Uterus (tissue), 4 donors: ENCODE results near the gene LAMB3. TPM values are rescaled to one million over a fixed set of nuclear protein-coding genes. Genes with fewer than 3 reads are reported as not detected.

Experiments
- DNase-seq, 2 donors: peaks; one replicate each; pipeline ENCODE4 v3.0.0-alpha.2; 2019 to 2020
- H3K27ac ChIP-seq, 2 donors: fragments of 200-600 bp; sonication (generic); 1 replicate in 1 of 2; 2 replicates in 1 of 2; pipeline ENCODE4 v1.5.1; 2016 to 2018
- H3K27me3 ChIP-seq, 2 donors: fragments of 200-600 bp; sonication (generic); one replicate each; pipeline ENCODE4 v1.5.1; 2018 to 2019; ENCODE audit warnings: control low read depth in 1 of 2
- H3K36me3 ChIP-seq, 2 donors: fragments of 200-600 bp; sonication (generic); one replicate each; pipeline ENCODE4 v1.5.1; 2019; ENCODE audit warnings: control low read depth in 1 of 2
- H3K4me1 ChIP-seq, 2 donors: fragments of 200-600 bp; sonication (generic); one replicate each; pipeline ENCODE4 v1.5.1; 2018 to 2019; ENCODE audit warnings: control low read depth in 1 of 2
- H3K4me3 ChIP-seq, 2 donors: fragments of 200-600 bp; sonication (generic); 1 replicate in 1 of 2; 2 replicates in 1 of 2; pipeline ENCODE4 v1.5.1; 2018 to 2019; ENCODE audit warnings: mild to moderate bottlenecking in 1 of 2
- H3K9me3 ChIP-seq, 2 donors: fragments of 200-600 bp; sonication (generic); one replicate each; pipeline ENCODE4 v1.5.1; 2019; ENCODE audit warnings: control low read depth in 1 of 2
- CTCF ChIP-seq, 4 experiments: fragments of 200-600 bp in 2 of 4; fragments of 450-650 bp in 2 of 4; sonication (generic) in 2 of 4; IDR thresholded peaks; one replicate each; pipeline ENCODE4 v1.5.1; 2016 to 2019; ENCODE audit warnings: antibody characterized with exemption in 4 of 4, mild to moderate bottlenecking in 2 of 4, moderate library complexity in 1 of 4
- POLR2A ChIP-seq, 2 donors: fragments of 450-650 bp; IDR thresholded peaks; one replicate each; pipeline ENCODE4 v1.6.1; 2016; ENCODE audit warnings: antibody characterized with exemption in 2 of 2, mild to moderate bottlenecking in 1 of 2, moderate library complexity in 1 of 2
- intact Hi-C: fragments of 100-400 bp; cut with DNase I; formaldehyde crosslinking; loops from one replicate; pipeline ENCODE4 v1.15.1; 2023; ENCODE audit warnings: low total_unique reads
- total RNA-seq, 4 donors: library from RNA; depleted of rRNA in 3 of 4; stranded (reverse); fragments of >200 nt in 3 of 4; gene quantifications; one replicate each; pipeline versions ENCODE4 v1.1.0 to v1.2.4, GENCODE V29; 2014 to 2023
- donor health status: DM: yes; HTN: yes; CAD: no.

The LAMB3 gene
- total RNA-seq, 4 donors from 2014 or later: under 0.01 to 17.4 (median 0.37) TPM; not detected in 1

DNA sequence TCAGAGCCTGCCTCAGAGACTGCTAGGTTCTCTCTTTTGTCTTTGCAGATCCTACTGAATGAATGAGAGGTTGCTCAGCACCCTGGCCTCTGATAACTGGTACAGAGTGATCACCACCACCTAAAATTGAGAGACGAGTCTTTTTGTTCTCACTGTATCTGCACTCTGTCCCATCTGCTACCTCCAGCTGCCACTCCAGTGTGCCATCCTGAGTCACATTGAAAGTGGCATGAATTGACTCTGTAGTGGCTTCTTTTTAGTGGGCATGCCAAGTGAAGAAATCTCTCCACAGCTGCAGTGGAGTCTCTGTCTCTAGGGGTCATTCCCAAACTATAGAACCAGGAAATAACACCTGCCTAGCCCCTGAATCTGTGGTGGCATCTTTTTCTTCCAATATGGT, 54.0 kb downstream of the LAMB3 start:
- Histone ChIP-seq H3K27ac (no peak overlapping the region), H3K36me3 (no peaks in the 10 kb centered on the region), H3K4me3 (no peak overlapping the region), H3K27me3 (no peaks in the 10 kb centered on the region), H3K4me1 (no peaks in the 10 kb centered on the region), H3K9me3 (no peaks in the 10 kb centered on the region)
- TF ChIP-seq POLR2A (IDR thresholded peaks at IDR 0.05) (no peak), CTCF (IDR thresholded peaks at IDR 0.05) (no peak)
- DNase-seq: no peak
- intact Hi-C loops: no loop called here

DNA sequence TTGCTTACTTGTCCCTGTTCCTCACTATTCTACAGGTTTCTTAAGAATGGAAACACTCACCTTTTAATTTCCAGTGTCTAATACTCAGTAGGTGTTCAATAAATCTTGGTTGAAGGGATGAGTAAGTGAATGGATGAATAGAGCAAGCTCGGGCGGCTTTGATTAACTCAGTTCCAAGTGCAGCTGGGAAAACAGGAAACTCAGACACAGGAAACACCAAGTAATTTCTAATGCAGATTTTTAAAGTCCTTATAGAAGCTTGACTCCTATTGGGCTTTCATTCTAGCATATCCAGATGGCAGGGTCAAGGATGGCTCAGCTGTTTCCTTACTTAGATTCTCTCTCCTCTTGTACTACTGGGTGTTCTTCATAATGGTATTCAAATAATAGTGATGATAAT, 54.7 kb downstream of the LAMB3 start:
- intact Hi-C loops: no loop called here
- no peaks in the 10 kb centered on the region for H3K27me3 ChIP-seq
- DNase-seq: no peak
- H3K9me3 ChIP-seq: no peaks in the 10 kb centered on the region
- TF ChIP-seq POLR2A (IDR thresholded peaks at IDR 0.05): no peak
- H3K4me3 ChIP-seq: no peak overlapping the region
- no peaks in the 10 kb centered on the region for H3K4me1 ChIP-seq
- no peak overlapping the region for H3K27ac ChIP-seq
- no peaks in the 10 kb centered on the region for H3K36me3 ChIP-seq

- Histone ChIP-seq H3K36me3 (no peaks in the 10 kb centered on the region), H3K4me3 (no peak overlapping the region), H3K9me3 (no peaks in the 10 kb centered on the region), H3K27me3 (no peaks in the 10 kb centered on the region), H3K27ac (no peak overlapping the region), H3K4me1 (no peaks in the 10 kb centered on the region)
- no peak for TF ChIP-seq CTCF (IDR thresholded peaks at IDR 0.05)
- no peak for TF ChIP-seq POLR2A (IDR thresholded peaks at IDR 0.05)
- no peak for DNase-seq
- intact Hi-C loops: no loop called here
Measured at GRCh38 chr1:209595599-209596285, 56.5 kb downstream of the LAMB3 start.

DNA sequence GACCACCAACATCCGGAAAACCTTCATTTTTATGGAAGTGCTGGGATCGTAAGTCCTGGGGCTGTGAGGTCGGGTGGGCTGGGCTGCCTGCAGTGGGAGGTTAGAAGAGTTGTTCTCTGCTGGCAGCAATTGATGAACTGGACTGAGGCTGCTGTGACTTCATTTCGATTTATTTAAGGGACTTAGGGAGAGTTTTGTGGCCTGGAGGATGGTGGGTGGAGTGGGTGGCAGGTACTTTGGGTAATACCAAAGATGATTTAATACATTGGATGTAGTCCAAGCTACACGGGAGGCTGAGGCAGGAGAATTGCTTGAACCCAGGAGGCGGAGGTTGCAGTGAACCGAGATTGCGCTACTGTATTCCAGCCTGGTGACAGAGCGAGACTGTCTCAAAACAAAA, 57.2 kb downstream of the LAMB3 start:
- no peak for DNase-seq
- Histone ChIP-seq H3K4me1 (no peaks in the 10 kb centered on the region), H3K4me3 (no peak overlapping the region), H3K36me3 (no peaks in the 10 kb centered on the region), H3K27ac (no peak overlapping the region), H3K27me3 (no peaks in the 10 kb centered on the region), H3K9me3 (no peaks in the 10 kb centered on the region)
- TF ChIP-seq CTCF (IDR thresholded peaks at IDR 0.05) (no peak), POLR2A (IDR thresholded peaks at IDR 0.05) (no peak)
- intact Hi-C loops: no loop called here

GRCh38 chr1:209594440-209594839, 57.8 kb downstream of the LAMB3 start:
- no peaks in the 10 kb centered on the region for H3K36me3 ChIP-seq
- H3K27ac ChIP-seq: no peak overlapping the region
- no peaks in the 10 kb centered on the region for H3K9me3 ChIP-seq
- H3K4me1 ChIP-seq: no peaks in the 10 kb centered on the region
- DNase-seq: no peak
- H3K4me3 ChIP-seq: no peak overlapping the region
- TF ChIP-seq CTCF (IDR thresholded peaks at IDR 0.05) (no peak), POLR2A (IDR thresholded peaks at IDR 0.05) (no peak)
- intact Hi-C loops: no loop called here
- H3K27me3 ChIP-seq: no peaks in the 10 kb centered on the region

DNA sequence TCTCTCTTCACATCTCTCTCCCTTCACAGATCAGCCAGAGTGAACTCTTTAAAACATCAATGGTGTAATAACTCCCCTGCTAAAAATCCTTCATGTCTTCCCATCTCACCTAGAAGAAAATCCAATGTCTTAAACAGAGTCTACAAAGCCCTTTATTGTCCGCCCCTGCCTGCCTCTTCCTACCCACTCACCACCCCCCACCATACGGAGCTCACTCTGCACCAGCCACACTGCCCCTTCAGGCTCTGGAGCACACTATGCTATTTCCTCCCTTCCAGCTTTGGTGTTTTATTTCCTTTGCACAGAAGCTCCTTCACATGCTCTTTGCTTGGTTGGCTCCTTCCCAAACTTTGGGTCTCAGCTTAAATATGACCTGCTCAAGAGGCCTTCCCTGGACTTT, 58.5 kb downstream of the LAMB3 start:
- no peak for TF ChIP-seq POLR2A (IDR thresholded peaks at IDR 0.05)
- no peak overlapping the region for H3K4me3 ChIP-seq
- intact Hi-C loops: no loop called here
- H3K4me1 ChIP-seq: no peaks in the 10 kb centered on the region
- no peak overlapping the region for H3K27ac ChIP-seq
- no peaks in the 10 kb centered on the region for H3K36me3 ChIP-seq
- H3K27me3 ChIP-seq: no peaks in the 10 kb centered on the region
- no peaks in the 10 kb centered on the region for H3K9me3 ChIP-seq
- no peak for DNase-seq
